GM13977 (cell line): Measurements from ENCODE around the gene WARS2.
A peak's percentile ranks its signal among the peaks of the same experiment; 100 is the strongest.

Source experiments
- DNase-seq: peaks from one replicate; pipeline ENCODE4 v3.0.0; 2012; ENCODE audit warnings: low spot score
- in situ Hi-C: fragments of 300-500 bp; cut with MboI; formaldehyde crosslinking; loops from one replicate; pipeline ENCODE4 v1.12.0; 2022; ENCODE audit warnings: low sequenced_read_pairs, low pct_unique_long_range_greater_than_20kb, mixed read lengths, inconsistent platforms; ENCODE audit not compliant: unreplicated experiment
- TF ChIP-seq, protein P1 (sequence below): IDR thresholded peaks from 2 replicates; pipeline ENCODE4 v1.5.1; 2012; ENCODE audit warnings: mild to moderate bottlenecking, control low read depth; ENCODE audit not compliant: insufficient read depth; ENCODE audit errors: extremely low read depth, missing control alignments

WARS2 gene

DNA sequence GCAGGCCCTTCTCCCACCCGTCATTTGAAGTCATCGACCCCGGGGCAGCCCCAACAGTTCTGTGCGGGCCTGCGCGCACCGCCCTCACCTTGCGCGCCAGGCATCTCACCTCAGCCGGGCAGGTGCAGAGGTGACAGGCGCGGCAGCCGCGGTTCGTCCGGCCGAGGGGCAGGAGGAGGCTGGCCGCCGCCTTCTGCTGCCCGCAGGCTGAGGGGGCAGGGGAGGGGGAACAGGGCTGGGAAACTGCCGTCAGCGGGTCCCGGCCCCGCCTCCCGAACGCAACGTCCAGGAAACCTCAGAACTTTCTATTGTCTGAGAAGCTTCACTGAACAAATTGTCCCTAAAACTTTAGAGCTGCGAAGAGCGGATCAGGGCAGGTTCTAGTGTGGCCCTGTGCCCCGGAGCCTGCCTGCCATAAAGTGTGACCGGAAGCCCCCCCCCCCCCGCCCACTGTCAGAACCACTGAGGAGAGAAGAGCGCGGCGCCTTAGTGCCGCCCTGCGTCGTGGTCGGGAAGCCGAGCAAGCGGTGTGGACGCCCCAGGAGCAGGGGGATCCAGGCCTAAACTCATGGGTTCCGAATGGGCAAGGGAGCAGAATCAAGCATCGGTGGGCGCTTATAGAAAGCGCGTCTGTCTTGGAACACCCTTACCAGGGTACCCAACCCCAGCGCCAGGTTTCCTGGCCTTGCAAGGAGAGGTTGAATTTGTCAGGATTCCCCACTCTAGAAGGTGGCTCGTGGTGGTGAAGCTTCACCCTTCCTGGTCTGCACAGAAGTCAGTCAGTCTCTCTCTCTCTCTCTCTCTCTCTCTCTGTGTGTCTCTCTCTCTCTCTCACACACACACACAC, 139.0 kb downstream of the WARS2 start:
- in situ Hi-C loops, result loop anchor here (25.0 kb wide), 1 partner anchor 839 kb away; no protein-coding TSS in a partner anchor
- TF ChIP-seq, protein P1, sequence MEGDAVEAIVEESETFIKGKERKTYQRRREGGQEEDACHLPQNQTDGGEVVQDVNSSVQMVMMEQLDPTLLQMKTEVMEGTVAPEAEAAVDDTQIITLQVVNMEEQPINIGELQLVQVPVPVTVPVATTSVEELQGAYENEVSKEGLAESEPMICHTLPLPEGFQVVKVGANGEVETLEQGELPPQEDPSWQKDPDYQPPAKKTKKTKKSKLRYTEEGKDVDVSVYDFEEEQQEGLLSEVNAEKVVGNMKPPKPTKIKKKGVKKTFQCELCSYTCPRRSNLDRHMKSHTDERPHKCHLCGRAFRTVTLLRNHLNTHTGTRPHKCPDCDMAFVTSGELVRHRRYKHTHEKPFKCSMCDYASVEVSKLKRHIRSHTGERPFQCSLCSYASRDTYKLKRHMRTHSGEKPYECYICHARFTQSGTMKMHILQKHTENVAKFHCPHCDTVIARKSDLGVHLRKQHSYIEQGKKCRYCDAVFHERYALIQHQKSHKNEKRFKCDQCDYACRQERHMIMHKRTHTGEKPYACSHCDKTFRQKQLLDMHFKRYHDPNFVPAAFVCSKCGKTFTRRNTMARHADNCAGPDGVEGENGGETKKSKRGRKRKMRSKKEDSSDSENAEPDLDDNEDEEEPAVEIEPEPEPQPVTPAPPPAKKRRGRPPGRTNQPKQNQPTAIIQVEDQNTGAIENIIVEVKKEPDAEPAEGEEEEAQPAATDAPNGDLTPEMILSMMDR, result peak; percentile 3
- DNase-seq, result no peak

DNA sequence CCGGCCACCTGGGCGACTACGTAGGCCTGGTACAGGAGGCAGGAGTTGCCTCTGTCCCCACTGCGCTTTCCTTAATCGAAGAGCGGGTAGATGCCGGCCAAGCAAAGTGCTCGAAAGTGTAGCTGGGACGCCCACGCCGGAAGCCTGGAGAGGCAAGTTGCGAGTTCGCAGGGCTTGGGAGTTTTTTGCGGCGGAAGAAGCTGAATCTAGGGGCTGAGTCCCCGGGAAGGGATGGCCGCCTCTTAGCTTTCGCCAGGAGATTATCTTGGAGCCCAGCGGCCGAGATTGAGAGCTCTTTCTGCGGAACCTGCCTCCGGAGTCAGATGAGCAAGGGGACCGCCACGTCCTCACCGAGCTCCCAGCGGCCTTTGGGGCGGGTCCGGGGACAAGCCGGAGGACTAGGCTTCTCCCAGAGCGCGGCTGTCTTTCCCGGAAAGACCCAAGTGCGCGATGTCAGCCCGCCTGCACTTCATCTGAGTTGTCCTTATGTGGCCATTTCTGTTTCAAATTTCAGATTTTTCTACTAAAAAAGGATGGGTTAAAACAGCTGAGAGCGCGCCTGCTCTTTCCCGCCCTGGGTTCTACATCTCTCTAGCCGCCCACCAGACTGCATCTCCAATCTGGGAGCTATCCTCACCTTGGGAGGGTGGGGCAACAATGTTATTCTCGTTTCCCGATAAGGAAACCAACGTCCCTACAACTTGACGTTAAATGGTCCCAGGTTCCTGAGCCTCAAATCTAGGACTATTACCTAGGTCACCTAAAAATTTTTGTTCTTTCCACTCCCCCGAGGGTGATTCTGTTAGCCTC, 139.9 kb downstream of the WARS2 start:
- in situ Hi-C loops, result loop anchor here (25.0 kb wide), 1 partner anchor 838 kb away; no protein-coding TSS in a partner anchor
- TF ChIP-seq, protein P1, result no peak

GRCh38 chr1:118999348-119000071, 140.9 kb downstream of the WARS2 start:
- DNase-seq, result no peak
- TF ChIP-seq, protein P1, result no peak
- in situ Hi-C loops, result loop anchor here (25.0 kb wide), 1 partner anchor 837 kb away; no protein-coding TSS in a partner anchor

More for the DNA sequence above, 139.9 kb downstream of the WARS2 start:
- no peak for DNase-seq

DNA sequence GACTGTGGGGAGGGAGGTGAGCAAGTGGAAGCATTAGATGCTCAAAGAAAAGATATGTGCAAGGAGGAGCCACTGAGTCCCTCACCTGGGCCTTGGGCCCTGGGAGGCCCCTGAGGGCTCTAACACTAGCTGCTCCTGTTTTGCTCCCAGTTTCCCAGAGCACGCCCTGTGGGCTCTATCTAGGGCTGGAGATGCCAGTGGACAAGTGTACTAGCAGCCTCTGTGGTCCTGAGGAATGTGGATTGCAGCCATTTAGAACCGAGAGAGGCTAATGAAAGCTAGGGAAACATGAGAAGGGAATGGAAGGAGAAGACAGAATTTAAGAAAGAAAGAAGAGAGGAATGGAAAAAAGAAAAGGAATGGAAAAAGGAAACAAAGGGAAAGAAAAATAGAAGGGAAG, 142.3 kb downstream of the WARS2 start:
- no peak for DNase-seq
- TF ChIP-seq, protein P1, result no peak
- in situ Hi-C loops, result no loop called here

DNA sequence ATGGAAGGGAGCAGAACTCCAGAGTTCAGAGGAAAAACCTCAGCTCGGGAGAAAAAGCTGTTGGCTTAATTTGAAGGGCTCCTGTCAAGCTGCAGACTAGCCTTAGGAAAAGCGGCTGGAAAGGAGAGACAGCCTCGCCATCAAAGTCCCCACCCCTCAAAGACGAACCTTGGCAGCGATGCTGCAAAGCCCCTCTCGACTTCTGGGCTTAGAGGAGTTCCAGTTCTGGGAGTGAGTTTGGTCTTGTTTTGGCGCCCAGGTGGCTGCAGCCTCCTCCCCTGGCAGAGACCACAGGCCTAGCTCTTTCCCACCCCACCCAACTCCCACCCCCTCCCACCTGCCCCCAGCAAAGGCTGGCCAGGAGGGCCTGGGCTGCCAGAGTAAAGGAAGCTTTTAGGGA, 143.2 kb downstream of the WARS2 start:
- TF ChIP-seq, protein P1, result no peak
- in situ Hi-C loops, result no loop called here
- DNase-seq, result no peak
